ENCODE results near the gene ATN1.

ATN1 gene

GRCh38 chr12:6962285-6963015, 34.7 kb downstream of the ATN1 start:
- Histone ChIP-seq H3K4me1 (ENCODE audit: control insufficient read depth, insufficient read depth, low read length) (peaks cover 2% of the 10 kb centered on the region; the same call in 1 of the 2 replicates), H3K36me3 (ENCODE audit: control insufficient read depth in 2 of 2, insufficient read depth in 1 of 2, low read length in 2 of 2) (peaks cover 8 to 36% of the 10 kb centered on the region in 2 experiments), H3K27ac (ENCODE audit: extremely low read depth, low read depth, low read length) (peak overlapping the region; percentile 45; the same call in 1 of the 2 replicates), H3K9me3 (ENCODE audit: control insufficient read depth, insufficient read depth, low read depth, low read length) (no peaks in the 10 kb centered on the region), H3K4me3 (ENCODE audit: low read depth, low read length) (no peak overlapping the region)
- CTCF ChIA-PET = interaction anchor here (0.5 to 7.7 kb wide), 15 partner anchors 10 to 191 kb away, joined by 3 to 138 read pairs (median 4); partner anchors contain the start of genes C12orf57, C1RL, PTPN6 and RNU7-1
- POLR2A ChIA-PET = interaction anchor here (1.0 to 3.2 kb wide), 3 partner anchors 17 to 196 kb away, joined by 3 to 22 read pairs (median 6); partner anchors contain the start of gene PTMS
- no peak for TF ChIP-seq IKZF3 (tag by site-specific recombination; IDR thresholded peaks at IDR 0.05)
- TF ChIP-seq ZNF449 (tag by site-specific recombination; IDR thresholded peaks at IDR 0.05) = peak; percentile 51; the same call in 1 of the 2 replicates
- no peak for TF ChIP-seq MYNN (tag by site-specific recombination; IDR thresholded peaks at IDR 0.05; ENCODE audit: borderline replicate concordance)
- no peak for TF ChIP-seq PRDM1 (tag by site-specific recombination; IDR thresholded peaks at IDR 0.05)
- peak; percentile 46 for TF ChIP-seq ZBTB8A (tag by site-specific recombination; IDR thresholded peaks at IDR 0.05)
- peak; percentile 87 for TF ChIP-seq KLF1 (tag by site-specific recombination; IDR thresholded peaks at IDR 0.05)
- no peak for TF ChIP-seq ZNF707 (tag by site-specific recombination; IDR thresholded peaks at IDR 0.05)
- TF ChIP-seq KLF17 (tag by site-specific recombination; IDR thresholded peaks at IDR 0.05) = peak; percentile 32; the same call in 1 of the 2 replicates
- TF ChIP-seq ZNF692 (tag by site-specific recombination; IDR thresholded peaks at IDR 0.05) = peak; percentile 12; the same call in 1 of the 2 replicates
- TF ChIP-seq SCRT2 (tag by site-specific recombination; IDR thresholded peaks at IDR 0.05) = peak; percentile 73
- peak; percentile 21; the same call in 1 of the 2 replicates for TF ChIP-seq SP2 (tag by site-specific recombination; IDR thresholded peaks at IDR 0.05)
- TF ChIP-seq ZSCAN5A (tag by site-specific recombination; IDR thresholded peaks at IDR 0.05) = 0 out of 2 replicates have a peak, but pooled peaks have one; percentile 4

GRCh38 chr12:6963016-6963731, 35.4 kb downstream of the ATN1 start:
- H3K4me3 ChIP-seq (ENCODE audit: low read depth, low read length) = no peak overlapping the region
- H3K36me3 ChIP-seq (ENCODE audit: control insufficient read depth in 2 of 2, insufficient read depth in 1 of 2, low read length in 2 of 2) = peaks cover 8 to 43% of the 10 kb centered on the region in 2 experiments
- 0 out of 2 replicates have a peak overlapping the region, but pooled peaks have one; percentile 45 for H3K27ac ChIP-seq (ENCODE audit: extremely low read depth, low read depth, low read length)
- peaks cover 2% of the 10 kb centered on the region; the same call in 1 of the 2 replicates for H3K4me1 ChIP-seq (ENCODE audit: control insufficient read depth, insufficient read depth, low read length)
- ChIA-PET CTCF (interaction anchor here (0.5 to 7.7 kb wide), 11 partner anchors 8 to 344 kb away, joined by 3 to 138 read pairs (median 4); partner anchors contain the start of genes C12orf57, C1RL, LPCAT3 and RNU7-1), POLR2A (interaction anchor here (1.0 to 4.1 kb wide), 5 partner anchors 18 to 111 kb away, joined by 3 to 67 read pairs (median 9); partner anchors contain the start of genes C12orf57, CDCA3, RNU7-1 and SPSB2)
- TF ChIP-seq ZNF76 (tag by site-specific recombination; IDR thresholded peaks at IDR 0.05; ENCODE audit: borderline replicate concordance, low read depth) (no peak), PATZ1 (tag by site-specific recombination; IDR thresholded peaks at IDR 0.05) (0 out of 2 replicates have a peak, but pooled peaks have one; percentile 8), ZEB2 (tag by site-specific recombination; IDR thresholded peaks at IDR 0.05) (peak; percentile 18; the same call in 1 of the 2 replicates), ZSCAN23 (tag by site-specific recombination; IDR thresholded peaks at IDR 0.05) (no peak)
- no peaks in the 10 kb centered on the region for H3K9me3 ChIP-seq (ENCODE audit: control insufficient read depth, insufficient read depth, low read depth, low read length)
